OCI-LY1 (cell line): ENCODE results near the gene ARHGAP24.

Experiments
- EZH2 ChIP-seq: fragments of 200-600 bp; sonication (generic), shearing (Covaris generic); IDR thresholded peaks from 2 replicates; pipeline ENCODE4 v1.8.0; 2017; ENCODE audit warnings: borderline replicate concordance, mixed run types, mild to moderate bottlenecking, antibody characterized with exemption, low read length, moderate library complexity, mixed read lengths
- TF ChIP-seq, protein P1 (sequence below): fragments of 200-600 bp; sonication (generic), shearing (Covaris generic); IDR thresholded peaks from 2 replicates; pipeline ENCODE4 v1.5.1; 2017; ENCODE audit warnings: mild to moderate bottlenecking, antibody characterized with exemption, low read length, moderate library complexity, mixed read lengths

DNA sequence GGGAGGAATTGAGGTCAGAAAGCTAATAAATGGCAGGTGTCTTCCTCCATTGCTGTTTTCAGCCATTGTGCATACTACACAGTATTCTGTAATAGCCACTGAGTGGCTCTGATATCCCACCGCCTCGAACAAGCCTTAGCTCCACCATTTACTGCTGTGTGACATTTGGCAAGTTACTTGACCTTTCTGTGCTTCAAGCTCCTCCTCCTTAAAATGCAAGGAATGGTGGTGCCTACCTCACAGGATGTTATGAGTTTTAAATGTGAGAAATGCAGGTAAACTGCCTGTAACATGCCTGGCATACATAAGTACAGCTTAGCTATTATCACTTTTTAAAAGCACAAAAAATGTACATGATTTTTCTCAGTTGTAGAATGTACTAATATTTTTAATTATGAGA is 464.0 kb downstream of the ARHGAP24 start:
- no peak for TF ChIP-seq EZH2
- TF ChIP-seq, protein P1, sequence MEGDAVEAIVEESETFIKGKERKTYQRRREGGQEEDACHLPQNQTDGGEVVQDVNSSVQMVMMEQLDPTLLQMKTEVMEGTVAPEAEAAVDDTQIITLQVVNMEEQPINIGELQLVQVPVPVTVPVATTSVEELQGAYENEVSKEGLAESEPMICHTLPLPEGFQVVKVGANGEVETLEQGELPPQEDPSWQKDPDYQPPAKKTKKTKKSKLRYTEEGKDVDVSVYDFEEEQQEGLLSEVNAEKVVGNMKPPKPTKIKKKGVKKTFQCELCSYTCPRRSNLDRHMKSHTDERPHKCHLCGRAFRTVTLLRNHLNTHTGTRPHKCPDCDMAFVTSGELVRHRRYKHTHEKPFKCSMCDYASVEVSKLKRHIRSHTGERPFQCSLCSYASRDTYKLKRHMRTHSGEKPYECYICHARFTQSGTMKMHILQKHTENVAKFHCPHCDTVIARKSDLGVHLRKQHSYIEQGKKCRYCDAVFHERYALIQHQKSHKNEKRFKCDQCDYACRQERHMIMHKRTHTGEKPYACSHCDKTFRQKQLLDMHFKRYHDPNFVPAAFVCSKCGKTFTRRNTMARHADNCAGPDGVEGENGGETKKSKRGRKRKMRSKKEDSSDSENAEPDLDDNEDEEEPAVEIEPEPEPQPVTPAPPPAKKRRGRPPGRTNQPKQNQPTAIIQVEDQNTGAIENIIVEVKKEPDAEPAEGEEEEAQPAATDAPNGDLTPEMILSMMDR, result no peak
